MM.1S (cell line): ENCODE data around the gene RITA1.

Experiments used
- DNase-seq: peaks from one replicate; pipeline ENCODE4 v3.0.0-alpha.2; 2015
- H2AFZ ChIP-seq: fragments of 300-600 bp; sonication (generic); 2 replicates; pipeline ENCODE4 v1.6.0; 2016; ENCODE audit warnings: antibody characterized with exemption, low read length
- H3F3A ChIP-seq: fragments of 300-600 bp; sonication (generic); 2 replicates; pipeline ENCODE4 v1.6.1; 2016; ENCODE audit warnings: mild to moderate bottlenecking, antibody characterized with exemption, low read length, moderate library complexity, mixed read lengths; ENCODE audit not compliant: insufficient read depth
- H3K27ac ChIP-seq: fragments of 300-600 bp; sonication (generic); 2 replicates; pipeline ENCODE4 v1.5.1; 2016; ENCODE audit warnings: mild to moderate bottlenecking, low read length
- H3K27me3 ChIP-seq: fragments of 300-600 bp; sonication (generic); replicated peaks from 2 replicates; pipeline ENCODE4 v1.6.0; 2016; ENCODE audit warnings: low read length; ENCODE audit not compliant: insufficient read depth
- H3K36me3 ChIP-seq: fragments of 300-600 bp; sonication (generic); replicated peaks from 2 replicates; pipeline ENCODE4 v1.6.1; 2016; ENCODE audit warnings: mild to moderate bottlenecking, low read length, mixed read lengths; ENCODE audit not compliant: insufficient read depth
- H3K4me1 ChIP-seq: fragments of 300-600 bp; sonication (generic); 2 replicates; pipeline ENCODE4 v1.6.1; 2016; ENCODE audit warnings: low read length, mixed read lengths
- H3K4me2 ChIP-seq: fragments of 300-600 bp; sonication (generic); 2 replicates; pipeline ENCODE4 v1.6.0; 2016; ENCODE audit warnings: low read depth, low read length
- H3K4me3 ChIP-seq: fragments of 300-600 bp; sonication (generic); 2 replicates; pipeline ENCODE4 v1.5.1; 2016; ENCODE audit warnings: low read length, mixed read lengths
- H3K79me2 ChIP-seq: fragments of 300-600 bp; sonication (generic); 2 replicates; pipeline ENCODE4 v1.6.1; 2016; ENCODE audit warnings: mixed run types, low read length, mixed read lengths
- H3K9ac ChIP-seq: fragments of 300-600 bp; sonication (generic); 2 replicates; pipeline ENCODE4 v1.6.1; 2016; ENCODE audit warnings: low read length, mixed read lengths
- H3K9me2 ChIP-seq: fragments of 300-600 bp; sonication (generic); replicated peaks from 2 replicates; pipeline ENCODE4 v1.6.1; 2016; ENCODE audit warnings: mild to moderate bottlenecking, low read length, mixed read lengths; ENCODE audit not compliant: insufficient read depth
- H3K9me3 ChIP-seq: fragments of 300-600 bp; sonication (generic); replicated peaks from 2 replicates; pipeline ENCODE4 v1.6.1; 2016; ENCODE audit warnings: mild to moderate bottlenecking, low read length, mixed read lengths; ENCODE audit not compliant: insufficient read depth
- H4K20me1 ChIP-seq: fragments of 300-600 bp; sonication (generic); 2 replicates; pipeline ENCODE4 v1.6.1; 2016; ENCODE audit warnings: mild to moderate bottlenecking, low read length, moderate library complexity, mixed read lengths; ENCODE audit not compliant: insufficient read depth
- EZH2 ChIP-seq: fragments of 300-600 bp; sonication (generic); optimal IDR thresholded peaks from 2 replicates; pipeline ENCODE3; 2017; ENCODE audit warnings: low read depth, mild to moderate bottlenecking, antibody characterized with exemption, low read length, mixed read lengths
- EZH2phosphoT487 ChIP-seq: fragments of 300-600 bp; sonication (generic); IDR thresholded peaks from 2 replicates; pipeline ENCODE4 v1.6.1; 2018; ENCODE audit warnings: antibody characterized with exemption, low read length
- TF ChIP-seq, protein P1 (sequence below): fragments of 300-600 bp; sonication (generic); IDR thresholded peaks from 2 replicates; pipeline ENCODE4 v1.5.1; 2016; ENCODE audit warnings: antibody characterized with exemption, low read length, mixed read lengths

The RITA1 gene

DNA sequence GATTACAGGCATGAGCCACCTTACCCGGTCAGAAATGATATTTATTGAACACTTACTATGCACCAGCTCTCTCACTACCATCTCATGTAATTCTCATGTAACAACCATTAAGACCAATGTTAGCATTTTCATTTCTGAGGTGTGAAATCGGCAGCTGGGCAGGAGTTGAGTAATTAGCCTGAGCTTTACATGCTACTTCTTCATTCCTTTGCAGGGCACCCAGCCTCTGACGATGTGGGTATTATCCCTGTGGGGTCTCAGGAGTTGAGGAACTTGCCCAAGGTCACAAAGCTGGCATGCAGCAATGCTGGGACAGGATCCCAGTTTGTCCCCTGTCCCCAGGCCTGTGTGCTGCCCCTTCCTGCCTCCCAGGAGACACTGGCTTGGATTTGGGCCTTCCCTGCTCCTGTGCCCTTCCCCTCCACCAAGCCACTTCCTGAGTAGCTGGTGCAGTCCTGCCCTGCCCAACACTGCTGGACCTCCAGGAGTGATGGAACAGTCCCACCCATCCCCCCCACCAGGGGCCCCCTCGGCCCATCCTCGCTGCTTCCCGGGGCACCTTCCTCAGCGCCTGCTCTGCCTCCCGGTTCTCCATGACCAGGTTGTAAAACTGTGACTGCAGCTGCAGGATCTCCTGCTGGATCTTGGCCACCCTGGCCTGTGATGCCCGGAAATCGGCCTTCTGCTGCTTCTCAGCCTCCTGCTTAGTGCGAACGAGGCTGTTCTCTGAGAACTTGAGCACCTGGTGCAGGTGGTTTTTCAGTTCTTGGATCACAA, 14.7 kb downstream of the RITA1 start:
- no peak overlapping the region for H3K4me2 ChIP-seq
- no peak overlapping the region for H3K9ac ChIP-seq
- TF ChIP-seq EZH2phosphoT487: no peak
- TF ChIP-seq, protein P1, sequence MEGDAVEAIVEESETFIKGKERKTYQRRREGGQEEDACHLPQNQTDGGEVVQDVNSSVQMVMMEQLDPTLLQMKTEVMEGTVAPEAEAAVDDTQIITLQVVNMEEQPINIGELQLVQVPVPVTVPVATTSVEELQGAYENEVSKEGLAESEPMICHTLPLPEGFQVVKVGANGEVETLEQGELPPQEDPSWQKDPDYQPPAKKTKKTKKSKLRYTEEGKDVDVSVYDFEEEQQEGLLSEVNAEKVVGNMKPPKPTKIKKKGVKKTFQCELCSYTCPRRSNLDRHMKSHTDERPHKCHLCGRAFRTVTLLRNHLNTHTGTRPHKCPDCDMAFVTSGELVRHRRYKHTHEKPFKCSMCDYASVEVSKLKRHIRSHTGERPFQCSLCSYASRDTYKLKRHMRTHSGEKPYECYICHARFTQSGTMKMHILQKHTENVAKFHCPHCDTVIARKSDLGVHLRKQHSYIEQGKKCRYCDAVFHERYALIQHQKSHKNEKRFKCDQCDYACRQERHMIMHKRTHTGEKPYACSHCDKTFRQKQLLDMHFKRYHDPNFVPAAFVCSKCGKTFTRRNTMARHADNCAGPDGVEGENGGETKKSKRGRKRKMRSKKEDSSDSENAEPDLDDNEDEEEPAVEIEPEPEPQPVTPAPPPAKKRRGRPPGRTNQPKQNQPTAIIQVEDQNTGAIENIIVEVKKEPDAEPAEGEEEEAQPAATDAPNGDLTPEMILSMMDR: no peak
- TF ChIP-seq EZH2: no peak
- no peaks in the 10 kb centered on the region for H3K4me1 ChIP-seq
- no peaks in the 10 kb centered on the region for H3F3A ChIP-seq
- no peaks in the 10 kb centered on the region for H3K36me3 ChIP-seq
- H4K20me1 ChIP-seq: no peaks in the 10 kb centered on the region
- H3K27me3 ChIP-seq: no peaks in the 10 kb centered on the region
- H3K9me2 ChIP-seq: no peaks in the 10 kb centered on the region
- no peak overlapping the region for H2AFZ ChIP-seq
- no peaks in the 10 kb centered on the region for H3K79me2 ChIP-seq
- no peak for DNase-seq
- H3K4me3 ChIP-seq: no peak overlapping the region
- no peaks in the 10 kb centered on the region for H3K9me3 ChIP-seq
- no peak overlapping the region for H3K27ac ChIP-seq

DNA sequence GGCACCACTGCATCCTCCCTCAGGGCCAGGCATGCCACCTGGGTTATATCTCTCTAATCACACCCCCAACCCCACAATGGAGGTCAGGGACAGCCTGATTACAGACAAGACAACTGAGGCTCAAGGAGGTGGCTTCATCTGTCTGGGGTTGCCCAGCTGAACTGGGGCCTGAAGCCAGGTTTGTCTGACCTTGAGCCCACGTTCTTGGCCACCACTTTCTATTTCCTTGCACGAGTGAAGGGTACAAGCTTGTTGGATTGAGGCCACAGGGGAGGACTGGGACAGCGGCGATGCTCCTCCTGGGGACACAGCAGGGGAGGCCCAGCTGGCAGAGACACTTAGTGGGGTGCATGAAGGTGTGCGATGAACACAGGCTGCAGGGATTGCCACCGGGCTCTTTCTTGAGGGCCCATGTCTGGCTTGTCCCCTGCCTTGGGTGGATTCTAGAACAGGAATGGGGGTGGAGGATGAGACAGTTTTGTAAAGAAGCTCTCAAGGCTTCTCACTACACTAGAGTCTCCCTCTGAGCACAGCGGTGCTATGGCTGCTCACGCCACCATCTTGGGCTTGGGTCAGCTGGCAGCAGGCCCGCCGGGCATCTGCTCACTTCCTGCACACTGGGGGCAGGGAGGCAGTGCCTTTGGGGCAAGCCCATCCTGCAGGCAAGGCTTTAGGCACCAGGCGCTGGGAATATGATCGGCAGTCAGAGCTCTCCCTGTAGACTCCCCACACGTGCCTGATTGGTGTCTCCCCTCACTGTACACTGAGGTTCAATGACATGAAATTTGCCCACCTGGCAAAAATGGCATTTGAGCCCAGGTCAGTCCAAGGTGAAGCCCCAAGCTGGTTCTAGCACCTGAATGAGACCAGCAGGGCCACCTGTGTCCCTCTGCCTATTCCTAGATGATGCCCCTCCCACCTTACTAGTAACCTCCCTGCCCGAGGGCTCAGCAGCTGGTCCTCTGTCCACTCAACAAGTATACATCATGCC, 16.0 kb downstream of the RITA1 start:
- TF ChIP-seq EZH2: no peak
- TF ChIP-seq EZH2phosphoT487: no peak
- TF ChIP-seq, protein P1: no peak
- no peaks in the 10 kb centered on the region for H3F3A ChIP-seq
- H3K4me2 ChIP-seq: no peak overlapping the region
- no peaks in the 10 kb centered on the region for H3K27me3 ChIP-seq
- no peak overlapping the region for H3K9ac ChIP-seq
- H3K9me2 ChIP-seq: no peaks in the 10 kb centered on the region
- H3K4me3 ChIP-seq: no peak overlapping the region
- no peaks in the 10 kb centered on the region for H3K36me3 ChIP-seq
- H3K79me2 ChIP-seq: no peaks in the 10 kb centered on the region
- H3K27ac ChIP-seq: no peak overlapping the region
- H4K20me1 ChIP-seq: no peaks in the 10 kb centered on the region
- no peak overlapping the region for H2AFZ ChIP-seq
- no peak for DNase-seq
- H3K4me1 ChIP-seq: no peaks in the 10 kb centered on the region
- no peaks in the 10 kb centered on the region for H3K9me3 ChIP-seq

DNA sequence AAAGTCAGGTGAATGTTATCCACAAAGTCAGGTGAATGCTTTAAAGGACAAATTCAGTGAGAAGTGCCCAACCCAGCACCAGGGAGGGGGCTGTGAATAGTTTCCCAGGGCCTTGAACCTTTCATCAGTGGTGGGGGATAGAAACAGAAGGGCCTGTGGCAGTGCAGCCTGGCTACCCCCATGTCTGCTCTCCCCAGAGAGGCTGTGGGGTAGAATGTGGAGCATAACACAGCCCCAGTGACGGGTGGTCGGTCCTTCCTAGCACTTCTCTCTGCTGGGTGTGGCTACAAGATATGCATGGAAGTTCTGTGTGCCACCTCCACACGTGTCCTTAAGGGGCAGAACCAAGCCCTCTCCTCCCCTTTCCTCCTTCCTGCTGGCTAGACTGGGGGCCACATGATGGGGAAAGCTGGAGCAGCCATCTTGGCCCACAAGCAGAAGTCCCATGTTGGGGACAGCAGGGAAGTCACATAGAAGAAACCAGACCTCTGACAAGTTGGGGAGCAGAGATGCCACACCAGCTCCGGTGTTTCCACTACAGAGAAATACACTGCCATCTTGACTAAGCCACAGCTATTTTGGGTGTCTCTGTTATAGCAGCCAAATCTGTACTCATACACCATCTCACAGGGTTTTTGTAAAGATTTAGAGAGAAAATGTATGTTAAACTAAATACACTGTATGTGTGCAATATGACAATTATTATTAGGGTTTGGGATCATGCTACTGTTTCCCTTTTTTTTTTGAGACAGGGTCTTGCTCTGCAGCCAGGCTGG, 17.0 kb downstream of the RITA1 start:
- Histone ChIP-seq H3K9me2 (no peaks in the 10 kb centered on the region), H3K36me3 (no peaks in the 10 kb centered on the region), H3K27me3 (no peaks in the 10 kb centered on the region), H3K4me2 (no peak overlapping the region), H3K27ac (no peak overlapping the region), H2AFZ (no peak overlapping the region), H3K4me1 (peaks cover 3% of the 10 kb centered on the region; the same call in 1 of the 2 replicates), H3K9me3 (no peaks in the 10 kb centered on the region), H4K20me1 (no peaks in the 10 kb centered on the region), H3K4me3 (no peak overlapping the region), H3K9ac (no peak overlapping the region), H3K79me2 (no peaks in the 10 kb centered on the region), H3F3A (peaks cover 4% of the 10 kb centered on the region; the same call in 1 of the 2 replicates)
- no peak for DNase-seq
- TF ChIP-seq EZH2 (no peak), EZH2phosphoT487 (no peak)
- TF ChIP-seq, protein P1: no peak
